NOMO-1 treated with DMSO at 0.1 percent for 48 hours (cell line): ENCODE measurements around the gene PACS2.
"Not testable (repeated sequence)": the region's sequence is repeated elsewhere in the genome, so short reads cannot be mapped to it uniquely, and the experiment has no call there.

Source experiments
- DNase-seq: peaks from one replicate; lab custom pipeline; 2025; ENCODE audit not compliant: unreplicated experiment; lab: John Stamatoyannopoulos, UW

The PACS2 gene

DNA sequence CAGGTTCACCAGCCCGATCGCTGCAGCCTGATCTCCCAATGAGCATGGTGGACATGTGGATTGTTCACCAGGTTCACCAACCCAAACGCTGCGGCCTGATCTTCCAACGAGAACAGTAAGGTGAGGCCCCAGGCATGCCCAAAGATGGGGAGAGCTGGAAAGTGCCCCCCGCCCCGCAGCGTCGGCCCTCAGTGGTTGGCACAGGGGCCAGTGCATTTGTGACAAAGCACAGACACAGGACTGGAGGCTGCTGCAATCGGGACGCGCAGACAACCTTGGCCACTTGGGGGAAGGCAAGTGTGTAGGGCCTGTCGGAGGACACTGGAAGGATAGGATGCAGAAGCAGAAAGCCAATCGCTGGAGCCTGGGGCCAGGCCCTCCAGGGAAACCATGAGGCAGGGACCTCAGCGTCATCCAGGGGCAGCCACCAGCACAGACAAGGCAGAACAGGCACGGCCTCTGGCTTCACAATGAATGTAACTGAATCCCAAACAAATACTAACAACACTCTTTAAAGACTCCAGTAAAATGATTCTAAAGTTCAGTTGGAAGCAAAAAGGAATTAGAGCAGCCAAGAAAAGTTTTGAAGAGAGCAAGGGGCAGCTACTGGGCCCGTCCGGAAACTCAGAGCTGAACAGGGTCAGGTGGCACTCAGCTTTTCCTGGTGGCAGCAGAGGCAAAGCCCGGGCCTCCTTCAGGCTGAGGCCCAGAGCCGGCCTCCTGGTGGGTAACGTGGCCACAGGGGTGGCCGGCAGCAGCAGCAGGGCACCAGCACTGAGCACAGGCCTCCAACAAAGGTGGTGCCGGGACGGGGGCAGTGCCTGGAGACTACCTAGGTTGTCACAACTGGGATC is 27.1 kb upstream of the PACS2 start:
- no peak for DNase-seq

DNA sequence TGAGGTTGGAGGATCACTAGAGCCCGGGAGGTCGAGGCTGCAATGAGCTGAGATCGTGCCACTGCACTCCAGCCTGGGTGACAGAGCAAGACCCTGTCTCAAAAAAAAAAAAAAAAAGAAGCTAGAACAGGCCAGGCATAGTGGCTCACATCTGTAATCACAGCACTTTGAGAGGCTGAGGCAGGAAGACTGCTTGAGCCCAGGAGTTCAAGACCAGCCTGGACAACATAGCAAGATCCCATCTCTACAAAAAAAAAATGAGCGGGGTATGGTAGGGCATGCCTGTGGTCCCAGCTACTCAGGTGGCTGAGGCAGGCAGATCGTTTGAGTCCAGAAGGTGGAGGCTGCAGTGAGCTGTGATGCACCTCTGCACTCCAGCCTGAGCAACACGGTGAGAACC is 25.6 kb upstream of the PACS2 start:
- not testable (repeated sequence) for DNase-seq

DNA sequence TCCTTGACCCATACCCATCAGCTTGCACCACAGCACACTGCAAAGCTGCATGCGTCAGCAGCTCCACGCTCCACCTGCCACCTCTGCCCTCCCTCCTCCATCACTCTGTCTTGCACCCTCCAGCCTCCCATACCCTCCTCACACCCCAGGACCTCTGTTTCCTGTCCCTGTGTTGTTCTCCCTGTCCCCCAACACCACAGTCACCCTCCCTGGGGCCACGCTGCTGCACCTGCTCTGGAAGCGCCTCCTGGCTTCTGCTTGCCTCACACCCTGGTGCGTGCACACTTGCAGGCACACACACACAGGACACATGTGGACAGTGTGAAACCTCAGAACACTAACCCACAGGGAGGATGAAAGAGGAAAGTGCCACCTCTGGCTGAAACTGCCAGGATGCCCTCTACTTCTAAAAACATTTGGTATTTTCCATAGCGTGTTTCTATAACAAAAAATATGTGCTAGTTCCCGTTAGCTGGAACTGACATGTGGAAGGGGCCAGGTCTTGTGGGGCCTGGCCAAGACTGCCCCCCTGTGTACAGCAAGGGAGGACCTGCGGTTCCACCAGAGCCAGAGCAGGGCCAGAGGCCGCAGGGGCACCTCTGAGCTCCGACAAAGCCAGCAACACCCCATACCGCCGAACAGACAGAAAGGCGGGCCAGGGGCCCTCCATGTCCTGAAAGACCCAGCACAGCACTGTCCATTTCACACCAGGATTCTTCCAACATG is 23.8 kb upstream of the PACS2 start:
- no peak for DNase-seq

DNA sequence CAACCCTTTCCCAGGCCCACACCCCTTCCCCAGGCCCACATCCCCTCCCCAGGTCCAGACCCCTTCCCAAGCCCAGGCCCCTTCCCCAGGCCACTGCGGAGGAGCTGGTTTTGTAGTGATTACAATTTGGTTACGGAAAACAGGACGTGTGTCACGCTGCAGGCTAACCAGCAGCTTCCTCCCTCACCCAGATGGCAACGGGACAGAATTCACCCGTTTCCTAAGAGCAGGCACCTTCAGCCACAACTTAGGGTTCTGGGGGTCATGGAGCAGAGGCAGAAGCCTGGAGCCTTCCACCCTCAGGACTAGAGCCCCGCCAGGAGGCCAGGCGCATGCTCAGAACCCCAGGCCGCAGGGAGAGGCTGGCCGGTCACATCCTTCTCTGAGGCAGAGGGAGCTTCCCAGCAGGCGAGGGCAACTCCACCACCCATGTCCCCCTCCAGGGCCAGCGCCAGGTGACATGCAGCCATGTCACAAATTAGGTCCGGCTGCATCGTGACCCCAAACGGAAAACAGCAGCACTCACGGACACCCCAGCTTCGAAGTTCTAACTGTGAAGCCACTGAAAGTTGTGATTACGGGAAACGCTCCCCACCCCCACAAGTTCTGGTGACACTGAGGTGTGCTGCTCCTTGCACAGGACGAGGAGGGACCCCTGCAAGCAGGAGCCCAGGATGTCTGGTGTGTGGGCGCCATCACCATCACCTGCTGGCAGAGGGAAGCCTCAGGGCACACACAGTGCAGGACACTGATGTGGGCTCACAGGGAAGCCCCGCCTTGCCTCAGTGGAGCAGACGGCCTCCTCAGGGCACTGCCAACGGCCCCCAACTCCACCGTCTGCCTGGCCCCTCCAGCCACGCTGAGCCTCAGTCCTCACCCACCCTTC is 21.5 kb upstream of the PACS2 start:
- DNase-seq, result no peak

DNA sequence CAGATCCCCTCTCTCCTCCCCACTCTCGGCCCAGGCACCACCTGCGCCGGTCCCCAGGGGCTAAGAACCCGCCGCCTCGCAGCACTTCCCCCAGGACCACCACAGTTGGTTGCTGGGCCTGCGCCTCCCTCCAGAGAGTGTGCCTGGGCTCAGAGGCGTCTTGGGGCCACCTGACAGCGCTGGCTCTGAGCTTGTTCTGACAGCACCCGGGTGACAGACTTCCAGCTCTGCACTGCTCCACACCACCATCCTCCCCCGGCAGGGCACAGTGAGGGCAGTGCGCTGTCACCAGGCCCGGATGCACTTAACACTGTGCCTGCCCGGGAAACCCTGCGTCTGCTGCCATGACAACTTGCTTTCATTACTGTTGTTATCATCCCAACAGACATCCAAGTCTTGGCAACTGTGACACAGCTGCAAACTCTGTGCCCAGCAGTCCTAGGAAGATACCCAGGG is 20.4 kb upstream of the PACS2 start:
- DNase-seq, result no peak

DNA sequence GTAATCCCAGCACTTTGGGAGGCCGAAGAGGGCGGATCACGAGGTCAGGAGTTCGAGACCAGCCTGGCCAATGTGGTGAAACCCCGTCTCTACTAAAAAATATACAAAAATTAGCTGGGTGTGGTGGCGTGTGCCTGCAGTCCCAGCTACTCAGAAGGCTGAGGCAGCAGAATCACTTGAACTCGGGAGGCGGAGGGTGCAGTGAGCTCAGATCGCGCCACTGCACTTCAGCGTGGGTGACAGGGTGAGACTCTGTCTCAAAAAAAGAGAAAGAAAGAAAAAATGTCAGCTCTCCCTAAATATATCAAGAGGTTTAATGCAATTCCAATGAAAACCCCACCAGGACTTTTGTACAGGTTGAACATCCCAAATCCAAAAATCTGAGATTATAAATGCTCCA is 17.2 kb upstream of the PACS2 start:
- not testable (repeated sequence) for DNase-seq

DNA sequence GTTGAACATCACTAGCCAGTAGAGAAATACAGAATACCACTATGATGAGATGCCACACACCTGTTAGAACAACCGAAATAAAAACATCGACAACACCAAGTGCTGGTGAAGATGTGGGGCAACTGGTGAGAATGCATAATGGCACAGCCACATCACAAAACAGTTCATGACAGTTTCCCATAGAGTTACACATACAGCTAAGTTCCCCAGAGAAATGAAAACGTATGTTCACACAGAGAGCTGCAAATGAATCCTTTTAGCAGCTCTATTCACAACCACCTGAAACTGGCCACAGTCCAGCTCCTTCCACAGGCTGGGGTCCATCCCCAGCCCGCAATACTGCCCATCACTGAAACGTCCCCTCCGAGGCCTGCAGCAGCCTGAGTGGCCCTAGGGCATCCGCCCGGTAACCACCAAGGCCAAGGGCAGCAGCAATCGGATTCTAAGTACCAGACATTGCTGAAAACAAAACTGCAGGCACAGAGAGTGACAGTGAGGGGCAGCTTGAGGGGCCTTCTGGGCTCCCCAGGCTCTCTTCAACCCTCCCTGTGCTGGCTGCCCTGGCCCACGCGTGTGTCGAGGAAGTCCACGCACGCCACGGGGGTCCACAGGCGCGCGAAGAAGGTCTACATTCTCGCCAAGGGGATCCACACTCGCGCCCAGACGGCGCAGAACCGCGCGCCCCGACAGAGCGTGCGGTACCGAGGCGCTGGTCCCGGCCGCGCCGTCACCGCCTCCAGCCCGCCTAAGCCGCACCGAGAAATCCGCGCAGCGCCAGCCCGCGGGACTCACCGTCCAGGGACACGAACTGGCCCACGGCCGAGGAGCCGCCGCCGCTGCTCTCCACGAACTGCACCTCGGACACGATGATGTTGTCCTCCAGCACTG is 14.7 kb upstream of the PACS2 start:
- peak; percentile 19 for DNase-seq

DNA sequence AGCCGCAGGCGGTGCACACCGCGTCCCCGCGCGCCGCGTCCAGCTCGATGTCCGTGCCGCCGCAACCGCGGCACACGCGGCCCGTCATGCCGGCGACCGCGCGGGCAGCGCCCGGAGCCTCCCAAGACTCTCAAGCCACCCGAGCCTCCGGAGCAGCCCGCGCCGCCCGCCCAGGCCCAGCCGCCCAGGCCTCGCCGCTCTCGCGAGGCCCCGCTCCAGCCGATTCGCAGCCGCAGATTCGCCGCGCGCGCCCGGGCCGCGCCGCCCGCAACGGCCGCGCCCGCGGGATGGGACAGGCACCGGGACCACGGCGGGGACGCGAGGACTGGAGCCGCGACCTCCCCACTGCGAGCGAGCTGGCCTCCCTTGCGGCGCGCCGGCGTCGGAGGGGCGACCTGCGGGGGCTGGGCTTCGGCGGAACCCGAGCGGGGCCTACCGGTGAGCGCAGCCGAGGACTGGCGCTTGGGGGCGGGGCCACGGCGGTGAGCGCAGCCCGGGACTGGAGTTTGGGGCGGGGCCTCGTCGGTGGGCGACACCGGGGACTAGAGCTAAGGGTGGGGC is 13.9 kb upstream of the PACS2 start, which contains the start of gene BRF1:
BRF1 (minus strand) TSS at position 460 of the 561 bp plus-strand sequence; CDS start at position 88, 372 bp downstream.
- DNase-seq, result peak; percentile 92

DNA sequence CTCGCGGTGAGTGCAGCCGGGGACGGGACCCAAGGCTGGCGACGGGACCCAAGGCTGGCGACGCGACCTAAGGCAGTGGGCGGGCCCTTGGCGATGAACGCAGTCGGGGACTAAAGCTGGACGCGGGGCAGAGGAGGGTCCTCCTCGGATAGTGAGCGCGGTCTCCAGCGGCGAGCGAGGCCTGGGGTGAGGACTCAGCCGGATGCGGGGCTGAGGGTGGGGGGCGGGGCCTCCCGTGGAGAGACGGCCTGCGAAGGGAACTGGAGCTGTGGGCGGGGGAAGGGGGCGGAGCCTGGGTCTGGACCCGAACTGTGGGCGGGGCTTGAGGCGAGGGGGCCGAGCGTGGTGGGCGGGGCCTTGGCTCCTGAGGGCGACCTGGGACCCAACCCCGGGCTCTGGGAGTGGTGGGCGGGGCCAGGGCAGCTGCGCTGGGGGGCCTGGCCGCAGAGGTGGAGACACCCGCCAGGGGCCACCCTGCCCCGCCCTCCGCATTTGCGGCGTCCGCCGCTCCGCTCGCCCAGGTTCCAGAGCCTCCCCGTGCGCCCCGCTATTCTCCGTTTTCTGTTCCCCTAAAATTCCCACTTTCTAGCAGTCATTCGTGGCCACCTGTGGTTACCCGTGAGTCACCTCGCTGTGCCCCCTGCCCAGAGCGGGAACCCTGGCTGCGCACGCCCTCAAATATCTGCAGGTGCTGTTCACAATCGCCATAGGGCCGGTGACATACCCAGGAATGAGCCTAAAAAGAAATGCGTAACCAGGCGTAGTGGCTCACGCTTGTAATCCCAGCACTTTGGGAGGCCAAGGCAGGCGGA is 13.2 kb upstream of the PACS2 start:
- DNase-seq, result peak; percentile 92

DNA sequence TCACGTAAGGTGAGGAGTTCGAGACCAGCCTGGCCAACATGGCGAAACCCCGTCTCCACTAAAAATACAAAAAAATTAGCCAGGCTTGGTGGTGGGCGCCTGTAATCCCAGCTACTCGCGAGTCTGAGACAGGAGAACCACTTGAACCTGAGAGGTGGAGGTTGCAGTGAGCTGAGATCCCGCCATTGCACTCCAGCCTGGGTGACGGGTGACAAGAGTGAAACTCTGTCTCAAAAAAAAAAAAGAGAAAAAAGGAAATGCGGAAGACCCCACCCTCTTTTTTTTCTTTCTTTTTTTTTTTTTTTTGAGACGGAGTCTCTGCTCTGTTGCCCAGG is 12.7 kb upstream of the PACS2 start:
- not testable (repeated sequence) for DNase-seq

DNA sequence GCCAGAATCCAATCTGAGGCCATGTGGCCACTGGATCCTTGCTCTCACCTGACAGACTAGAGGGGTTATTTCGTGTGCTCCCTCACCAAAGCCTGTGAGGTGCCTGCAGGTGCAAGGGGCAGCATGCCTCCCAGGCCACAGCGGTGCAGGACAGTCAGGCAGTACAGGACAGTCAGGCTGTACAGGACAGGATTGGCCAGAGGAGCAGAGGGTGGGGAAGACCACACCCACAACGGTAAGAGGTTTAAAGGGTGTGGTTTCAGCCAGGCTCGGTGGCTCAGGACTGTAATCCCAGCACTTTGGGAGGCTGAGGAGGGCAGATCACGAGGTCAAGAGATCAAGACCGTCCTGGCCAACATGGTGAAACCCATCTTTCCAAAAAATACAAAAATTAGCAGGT is 10.6 kb upstream of the PACS2 start:
- DNase-seq, result no peak

DNA sequence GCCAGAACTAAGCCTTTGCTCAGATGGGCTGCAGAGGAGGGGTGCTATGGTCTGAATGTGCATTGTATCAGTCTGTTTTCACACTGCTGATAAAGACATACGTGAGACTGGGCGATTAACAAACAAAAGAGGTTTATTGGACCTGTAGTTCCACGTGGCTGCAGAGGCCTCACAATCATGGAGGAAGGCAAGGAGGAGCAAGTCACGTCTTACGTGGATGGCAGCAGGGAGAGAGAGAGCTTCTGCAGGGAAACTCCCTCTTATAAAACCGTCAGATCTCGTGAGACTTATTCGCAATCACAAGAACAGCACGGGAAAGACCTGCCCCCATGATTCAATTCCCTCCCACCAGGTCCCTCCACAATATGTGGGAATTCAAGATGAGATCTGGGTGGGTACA is 10.0 kb upstream of the PACS2 start:
- no peak for DNase-seq

DNA sequence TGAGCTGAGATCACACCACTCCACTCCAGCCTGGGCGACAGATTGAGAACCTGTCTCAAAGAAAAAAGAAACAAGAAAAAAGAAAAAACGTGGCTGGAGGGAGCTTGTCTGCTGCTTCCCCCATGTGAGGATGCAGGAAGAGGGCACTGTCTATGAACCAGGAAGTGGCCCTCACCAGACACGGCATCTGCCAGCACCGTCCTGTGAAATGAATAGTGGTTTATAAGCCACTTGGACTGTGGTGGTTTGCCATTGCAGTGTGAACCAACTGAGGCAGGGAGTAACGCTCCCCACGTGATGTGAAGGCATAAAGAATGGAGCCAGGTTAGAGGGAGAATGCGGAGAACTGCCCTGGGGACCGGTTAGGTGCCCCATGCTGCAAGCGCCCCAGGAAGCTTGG is 9.2 kb upstream of the PACS2 start:
- no peak for DNase-seq

DNA sequence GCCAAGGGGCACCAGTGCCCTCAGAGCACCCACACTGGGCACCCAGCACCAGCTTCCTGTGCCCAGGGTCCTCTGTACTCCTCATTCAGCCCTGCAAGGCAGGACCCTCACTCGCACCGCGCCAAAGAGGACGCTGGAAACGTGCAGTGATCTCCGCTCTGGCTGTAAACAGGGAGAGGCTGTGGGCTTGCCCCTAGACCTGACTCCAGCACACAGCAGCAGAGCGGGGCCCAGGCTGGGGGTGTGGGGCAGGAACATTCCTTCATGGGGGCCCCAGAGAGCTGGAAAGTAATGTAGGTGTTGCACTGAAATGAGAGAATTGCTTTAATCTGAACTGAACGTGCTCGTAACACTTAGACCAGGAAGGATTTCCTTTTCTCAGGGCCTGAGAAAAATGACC is 8.8 kb upstream of the PACS2 start:
- DNase-seq, result no peak

DNA sequence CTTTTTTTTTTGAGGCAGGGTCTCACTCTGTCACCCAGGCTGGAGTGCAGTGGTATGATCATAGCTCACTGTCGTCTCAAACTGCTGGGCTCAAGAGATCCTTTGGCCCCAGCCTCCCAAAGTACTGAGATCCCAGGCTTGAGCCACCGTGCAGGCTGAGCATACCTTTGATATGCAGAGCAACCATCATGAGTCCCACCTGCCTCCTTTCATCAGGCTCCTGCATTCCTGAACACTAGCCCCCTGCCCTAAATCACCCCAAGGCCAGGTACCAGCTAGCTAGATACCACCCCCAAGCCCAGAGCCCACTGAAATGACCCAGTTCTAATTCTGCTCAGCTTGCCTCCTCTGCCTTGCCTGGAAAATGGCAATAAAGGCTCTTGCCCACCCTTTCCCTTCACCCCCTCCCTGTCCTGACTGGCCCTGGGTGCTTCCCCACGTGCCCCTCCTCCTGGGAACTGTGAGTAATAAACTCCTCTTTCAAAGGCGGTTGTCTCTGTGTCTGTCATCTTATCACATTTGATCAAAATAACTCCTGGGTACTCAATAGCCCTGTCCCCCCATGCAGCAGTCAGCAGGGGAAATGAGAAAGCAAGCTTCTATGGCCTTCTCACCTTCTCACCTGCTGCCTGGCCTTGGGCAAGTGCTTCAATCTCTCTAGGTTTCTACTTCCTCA is 7.4 kb upstream of the PACS2 start:
- DNase-seq, result no peak

DNA sequence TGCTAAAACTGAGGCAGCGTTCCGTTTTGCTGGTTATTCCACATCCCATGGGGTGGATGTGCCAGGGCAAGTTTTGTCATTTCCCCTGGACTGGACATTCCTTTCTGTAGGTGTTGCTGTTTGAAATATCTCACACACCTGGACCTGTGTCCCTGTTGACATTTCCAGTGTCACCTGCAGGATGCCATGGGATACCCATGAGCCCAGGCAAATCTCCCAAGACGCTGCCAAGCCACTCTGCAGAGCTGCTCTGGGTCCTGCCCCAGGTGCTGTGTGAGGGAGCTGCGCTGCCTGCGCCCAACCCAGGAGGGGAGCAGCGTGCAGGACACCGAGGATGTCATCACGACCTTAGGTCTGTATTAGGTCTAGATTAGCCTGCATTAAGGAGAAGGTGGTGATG is 5.2 kb upstream of the PACS2 start:
- no peak for DNase-seq

DNA sequence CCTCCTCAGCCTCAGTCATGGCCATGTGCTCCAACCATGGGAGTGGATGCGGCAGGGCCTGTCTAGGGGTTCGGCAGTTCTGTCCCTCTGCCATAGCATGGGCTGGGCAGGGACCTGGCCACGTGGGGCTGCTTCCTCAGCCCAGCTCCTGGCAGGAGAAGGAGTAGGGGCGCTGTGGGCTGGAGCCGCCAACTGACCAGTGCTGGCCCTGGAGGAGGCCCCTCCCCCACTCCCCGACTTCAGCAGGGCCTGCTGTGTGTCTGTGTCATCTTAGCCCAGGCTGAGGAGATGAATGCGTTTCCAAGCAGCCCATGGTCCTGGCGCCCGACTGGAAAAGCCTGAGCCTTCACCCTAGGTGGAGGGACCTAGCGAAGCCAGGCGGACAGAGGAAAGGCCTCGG is 2.7 kb upstream of the PACS2 start:
- DNase-seq, result no peak

DNA sequence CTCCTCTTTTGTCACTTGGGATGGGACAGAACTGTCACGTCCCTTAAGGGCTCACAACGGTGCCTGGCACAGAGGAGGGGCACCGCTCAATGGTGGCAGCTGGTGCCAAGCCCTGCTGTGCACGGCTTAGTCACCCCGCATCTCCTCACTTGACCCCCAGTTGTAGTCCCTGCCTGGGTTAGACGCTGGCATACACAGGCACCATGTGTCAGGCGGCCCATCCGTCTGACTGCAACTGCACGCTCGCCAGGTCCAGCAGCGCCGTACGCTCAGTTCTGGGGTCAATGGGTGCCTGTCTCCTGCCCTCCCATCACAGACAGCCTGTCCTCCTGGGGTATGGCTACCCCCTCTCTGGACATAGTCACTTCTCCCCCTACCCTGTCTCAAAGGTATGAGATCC is 1.6 kb upstream of the PACS2 start:
- DNase-seq, result no peak
